SK-N-MC (cell line): ENCODE measurements around the gene ACMSD.

Experiments used
- DNase-seq: peaks from one replicate; pipeline ENCODE4 v3.0.0-alpha.2; 2011; ENCODE audit warnings: low read depth, low spot score
- H3K27ac ChIP-seq: fragments of 200-600 bp; sonication (generic); 2 replicates; pipeline ENCODE4 v1.5.1; 2016; ENCODE audit warnings: mixed run types
- H3K36me3 ChIP-seq: fragments of 200-600 bp; sonication (generic); 2 replicates; pipeline ENCODE4 v1.6.1; 2017; ENCODE audit warnings: antibody characterized with exemption, low read length, mixed read lengths; ENCODE audit not compliant: insufficient read depth
- H3K4me3 ChIP-seq: fragments of 200-600 bp; sonication (generic); 2 replicates; pipeline ENCODE4 v1.5.1; 2016
- H3K9ac ChIP-seq: fragments of 200-600 bp; sonication (generic); 2 replicates; pipeline ENCODE4 v1.8.0; 2017; ENCODE audit warnings: mixed run types, mixed read lengths; ENCODE audit not compliant: insufficient read length
- H3K9me3 ChIP-seq: fragments of 200-600 bp; sonication (generic); 2 replicates; pipeline ENCODE4 v1.6.1; 2017; ENCODE audit warnings: low read depth, mild to moderate bottlenecking, antibody characterized with exemption, low read length, moderate library complexity, mixed read lengths
- EZH2 ChIP-seq: fragments of 200-600 bp; sonication (generic); IDR thresholded peaks from one replicate; pipeline ENCODE4 v1.6.1; 2017; ENCODE audit warnings: antibody characterized with exemption
- FOXP2 ChIP-seq: optimal IDR thresholded peaks from 2 replicates; pipeline ENCODE3; 2011; ENCODE audit warnings: mild to moderate bottlenecking, moderate library complexity; ENCODE audit not compliant: insufficient read depth; ENCODE audit errors: extremely low read length, control extremely low read depth
- POLR2AphosphoS5 ChIP-seq: IDR thresholded peaks from 2 replicates; pipeline ENCODE4 v1.6.1; 2012; ENCODE audit warnings: mild to moderate bottlenecking, low read depth, low read length, borderline replicate concordance

Gene ACMSD

GRCh38 chr2:134862069-134862468 is 23.7 kb downstream of the ACMSD start:
- no peak for DNase-seq
- Histone ChIP-seq H3K4me3 (no peak overlapping the region), H3K9me3 (no peaks in the 10 kb centered on the region), H3K9ac (no peak overlapping the region), H3K36me3 (no peaks in the 10 kb centered on the region), H3K27ac (no peak overlapping the region)
- TF ChIP-seq POLR2AphosphoS5 (no peak), FOXP2 (no peak), EZH2 (no peak)

- no peak for DNase-seq
- H3K4me3 ChIP-seq = no peak overlapping the region
- TF ChIP-seq EZH2 (no peak), POLR2AphosphoS5 (no peak)
- no peak overlapping the region for H3K27ac ChIP-seq
- H3K36me3 ChIP-seq = no peaks in the 10 kb centered on the region
- H3K9ac ChIP-seq = no peak overlapping the region
- no peaks in the 10 kb centered on the region for H3K9me3 ChIP-seq
Measured at GRCh38 chr2:134862674-134863073, 24.3 kb downstream of the ACMSD start.

GRCh38 chr2:134863446-134863845 is 25.0 kb downstream of the ACMSD start:
- no peak for TF ChIP-seq FOXP2
- DNase-seq = no peak
- Histone ChIP-seq H3K36me3 (no peaks in the 10 kb centered on the region), H3K27ac (no peak overlapping the region), H3K9ac (no peak overlapping the region), H3K9me3 (no peaks in the 10 kb centered on the region), H3K4me3 (no peak overlapping the region)

- TF ChIP-seq FOXP2 (no peak), EZH2 (no peak), POLR2AphosphoS5 (no peak)
- Histone ChIP-seq H3K9ac (no peak overlapping the region), H3K36me3 (no peaks in the 10 kb centered on the region), H3K27ac (no peak overlapping the region), H3K9me3 (no peaks in the 10 kb centered on the region), H3K4me3 (no peak overlapping the region)
- DNase-seq = no peak
Measured at GRCh38 chr2:134865067-134865787, 26.8 kb downstream of the ACMSD start.

- H3K9me3 ChIP-seq = no peaks in the 10 kb centered on the region
- DNase-seq = no peak
- no peak overlapping the region for H3K27ac ChIP-seq
- H3K9ac ChIP-seq = no peak overlapping the region
- no peak overlapping the region for H3K4me3 ChIP-seq
- no peaks in the 10 kb centered on the region for H3K36me3 ChIP-seq
- TF ChIP-seq EZH2 (no peak), POLR2AphosphoS5 (no peak), FOXP2 (no peak)
Measured at GRCh38 chr2:134866498-134867099, 28.2 kb downstream of the ACMSD start.

- Histone ChIP-seq H3K36me3 (no peaks in the 10 kb centered on the region), H3K4me3 (no peak overlapping the region), H3K9ac (no peak overlapping the region), H3K27ac (no peak overlapping the region), H3K9me3 (no peaks in the 10 kb centered on the region)
- no peak for TF ChIP-seq POLR2AphosphoS5
- no peak for TF ChIP-seq FOXP2
- TF ChIP-seq EZH2 = no peak
- DNase-seq = no peak
Measured at GRCh38 chr2:134869946-134870736, 31.7 kb downstream of the ACMSD start.

- no peak overlapping the region for H3K9ac ChIP-seq
- TF ChIP-seq POLR2AphosphoS5 (no peak), FOXP2 (no peak), EZH2 (no peak)
- H3K27ac ChIP-seq = no peak overlapping the region
- H3K36me3 ChIP-seq = no peaks in the 10 kb centered on the region
- no peak for DNase-seq
- H3K9me3 ChIP-seq = no peaks in the 10 kb centered on the region
- H3K4me3 ChIP-seq = no peak overlapping the region
Measured at GRCh38 chr2:134873152-134873551, 34.7 kb downstream of the ACMSD start.

- no peak overlapping the region for H3K27ac ChIP-seq
- no peak for DNase-seq
- no peak overlapping the region for H3K4me3 ChIP-seq
- no peaks in the 10 kb centered on the region for H3K36me3 ChIP-seq
- H3K9ac ChIP-seq = no peak overlapping the region
- TF ChIP-seq POLR2AphosphoS5 (no peak), FOXP2 (no peak), EZH2 (no peak)
- no peaks in the 10 kb centered on the region for H3K9me3 ChIP-seq
Measured at GRCh38 chr2:134875309-134875708, 36.9 kb downstream of the ACMSD start.
